HCT116 (cell line): ENCODE data around the gene PLCB1. TPM values are rescaled to one million over a fixed set of nuclear protein-coding genes. Genes with fewer than 3 reads are reported as not detected.

Experiments
- ATAC-seq: fragments of 200-7000 bp; cut with Tn5 transposase; 2 replicates; pipeline ENCODE4 v1.9.1; 2020; ENCODE audit warnings: mild to moderate bottlenecking, moderate library complexity
- BruUV-seq: library from RNA; stranded (reverse); fragments of 400-500 nt; replicated peaks from 2 replicates; lab custom pipeline; 2021; lab: Mats Ljungman, UMichigan
- CTCF ChIA-PET: fragments of 300-600 bp; sonication (Branson Sonifier 250); formaldehyde crosslinking; loops from one replicate; lab custom pipeline; 2021; ENCODE audit warnings: antibody characterized with exemption; lab: Charles Lee
- POLR2A ChIA-PET: fragments of 300-600, 350-600 bp; sonication (Branson Sonifier 250); formaldehyde crosslinking; loops from one replicate; lab custom pipeline; 2021; ENCODE audit warnings: antibody characterized with exemption; lab: Charles Lee
- RAD21 ChIA-PET, 2 experiments: fragments of 300-600 bp; sonication (Branson Sonifier 250); formaldehyde crosslinking; loops; one replicate each; lab custom pipeline; 2023; ENCODE audit warnings: low total read pairs in 2 of 2; ENCODE audit not compliant: uncharacterized antibody in 2 of 2, unreplicated experiment in 2 of 2, low non-redundant PET in 1 of 2; lab: Charles Lee
- DNase-seq: peaks from one replicate; pipeline ENCODE4 v3.0.0-alpha.2; 2010; ENCODE audit warnings: low read depth, low spot score
- H2AFZ ChIP-seq: fragments of 200-600 bp; shearing (Covaris generic), sonication (generic); 2 replicates; pipeline ENCODE4 v1.6.1; 2017; ENCODE audit warnings: low read depth, mixed run types, mixed read lengths, antibody characterized with exemption, low read length; ENCODE audit not compliant: poor library complexity, severe bottlenecking
- H3K27ac ChIP-seq: 2 replicates; pipeline ENCODE4 v1.5.1; 2012; ENCODE audit warnings: low read depth, low read length
- H3K27me3 ChIP-seq: fragments of 200-600 bp; sonication (generic); 2 replicates; pipeline ENCODE4 v1.6.1; 2016; ENCODE audit warnings: mixed run types, low read length, mixed read lengths; ENCODE audit not compliant: insufficient read depth
- H3K36me3 ChIP-seq, 2 experiments: fragments of 200-500 bp in 1 of 2; fragments of 200-600 bp in 1 of 2; sonication (Bioruptor generic) in 1 of 2; sonication (generic) in 1 of 2; 2 replicates each; pipeline versions ENCODE4 v1.5.1 to v1.6.1; 2014 to 2016; ENCODE audit warnings: low read length in 2 of 2, inconsistent platforms in 1 of 2, mixed read lengths in 1 of 2, mixed run types in 1 of 2; ENCODE audit not compliant: insufficient read depth in 2 of 2, control insufficient read depth in 1 of 2
- H3K4me1 ChIP-seq, 2 experiments: fragments of 200-600 bp in 1 of 2; sonication (generic) in 1 of 2; 2 replicates each; pipeline versions ENCODE4 v1.5.1 to v1.6.1; 2012 to 2017; ENCODE audit warnings: low read length in 2 of 2, inconsistent platforms in 1 of 2, mild to moderate bottlenecking in 1 of 2, mixed read lengths in 1 of 2, mixed run types in 1 of 2, moderate library complexity in 1 of 2; ENCODE audit not compliant: insufficient read depth in 2 of 2, control insufficient read depth in 1 of 2
- H3K4me2 ChIP-seq: fragments of 200-600 bp; sonication (generic); 2 replicates; pipeline ENCODE4 v1.6.1; 2017; ENCODE audit warnings: mixed run types, low read length, mixed read lengths
- H3K4me3 ChIP-seq, 2 experiments: fragments of 200-600 bp in 1 of 2; sonication (generic) in 1 of 2; replicated peaks in 1 of 2; 2 replicates each; pipeline ENCODE4 v1.5.1; 2011 to 2016; ENCODE audit warnings: low read length in 2 of 2, control low read depth in 1 of 2, low read depth in 1 of 2, mild to moderate bottlenecking in 1 of 2, mixed read lengths in 1 of 2, mixed run types in 1 of 2
- H3K79me2 ChIP-seq: fragments of 200-600 bp; sonication (generic); 2 replicates; pipeline ENCODE4 v1.6.1; 2017; ENCODE audit warnings: mild to moderate bottlenecking, mixed run types, low read length, moderate library complexity, mixed read lengths; ENCODE audit not compliant: insufficient read depth
- H3K9ac ChIP-seq: fragments of 200-600 bp; sonication (generic); 2 replicates; pipeline ENCODE4 v1.6.1; 2016; ENCODE audit warnings: low read length, mixed read lengths
- H3K9me2 ChIP-seq: fragments of 200-600 bp; sonication (generic), shearing (Covaris generic); 2 replicates; pipeline ENCODE4 v1.6.1; 2017; ENCODE audit warnings: mixed run types, mild to moderate bottlenecking, moderate library complexity; ENCODE audit not compliant: insufficient read depth
- H3K9me3 ChIP-seq, 2 experiments: fragments of 200-500 bp in 1 of 2; fragments of 200-600 bp in 1 of 2; sonication (Bioruptor generic) in 1 of 2; sonication (generic) in 1 of 2; 2 replicates each; pipeline ENCODE4 v1.6.1; 2014 to 2017; ENCODE audit warnings: low read length in 2 of 2, mixed read lengths in 2 of 2, inconsistent platforms in 1 of 2, low read depth in 1 of 2, mild to moderate bottlenecking in 1 of 2, mixed run types in 1 of 2, moderate library complexity in 1 of 2; ENCODE audit not compliant: control insufficient read depth in 1 of 2, insufficient read depth in 1 of 2
- H4K20me1 ChIP-seq: fragments of 200-600 bp; sonication (generic), shearing (Covaris generic); 2 replicates; pipeline ENCODE4 v1.6.1; 2017; ENCODE audit warnings: mixed run types, mild to moderate bottlenecking, moderate library complexity; ENCODE audit not compliant: insufficient read depth
- CBX3 ChIP-seq: IDR thresholded peaks from 2 replicates; pipeline ENCODE4 v1.6.1; 2012; ENCODE audit warnings: low read depth
- CEBPB ChIP-seq: IDR thresholded peaks from 2 replicates; pipeline ENCODE4 v1.6.1; 2012; ENCODE audit warnings: low read depth
- ELF1 ChIP-seq: IDR thresholded peaks from 2 replicates; pipeline ENCODE4 v1.6.1; 2012; ENCODE audit warnings: low read depth, borderline replicate concordance
- EZH2 ChIP-seq: fragments of 200-600 bp; sonication (generic); IDR thresholded peaks from 2 replicates; pipeline ENCODE4 v1.6.1; 2017; ENCODE audit warnings: antibody characterized with exemption, mixed run types
- EZH2phosphoT487 ChIP-seq: fragments of 200-600 bp; IDR thresholded peaks from 2 replicates; pipeline ENCODE4 v1.6.1; 2018; ENCODE audit warnings: antibody characterized with exemption, borderline replicate concordance
- FOSL1 ChIP-seq: IDR thresholded peaks from 2 replicates; pipeline ENCODE4 v1.6.1; 2012; ENCODE audit warnings: low read depth
- JUND ChIP-seq: IDR thresholded peaks from 2 replicates; pipeline ENCODE4 v1.6.1; 2012
- POLR2A ChIP-seq: IDR thresholded peaks from 2 replicates; pipeline ENCODE4 v1.7.0; 2011; ENCODE audit warnings: borderline replicate concordance; ENCODE audit not compliant: insufficient read depth, insufficient read length; ENCODE audit errors: extremely low read depth
- POLR2AphosphoS5 ChIP-seq: IDR thresholded peaks from 2 replicates; pipeline ENCODE4 v1.6.1; 2011; ENCODE audit warnings: mild to moderate bottlenecking, low read depth, low read length, moderate library complexity
- RAD21 ChIP-seq: IDR thresholded peaks from 2 replicates; pipeline ENCODE4 v1.6.1; 2012; ENCODE audit warnings: low read depth, mild to moderate bottlenecking
- SP1 ChIP-seq: IDR thresholded peaks from 2 replicates; pipeline ENCODE4 v1.6.1; 2012; ENCODE audit warnings: low read depth
- SRF ChIP-seq: IDR thresholded peaks from 2 replicates; pipeline ENCODE4 v1.6.1; 2012; ENCODE audit warnings: low read depth
- YY1 ChIP-seq: IDR thresholded peaks from 2 replicates; pipeline ENCODE4 v1.6.1; 2011; ENCODE audit warnings: low read length, low read depth, moderate library complexity, mild to moderate bottlenecking; ENCODE audit not compliant: insufficient replicate concordance; ENCODE audit errors: extremely low read depth
- ZFX ChIP-seq: fragments of 450-650 bp; IDR thresholded peaks from 2 replicates; pipeline ENCODE4 v1.6.1; 2017
- ZNF274 ChIP-seq: fragments of 200-500 bp; sonication (Bioruptor generic); IDR thresholded peaks from 2 replicates; pipeline ENCODE4 v1.6.1; 2014; ENCODE audit warnings: mild to moderate bottlenecking, low read depth, low read length, inconsistent platforms
- intact Hi-C: fragments of 100-400 bp; cut with micrococcal nuclease; formaldehyde crosslinking; loops from 2 replicates; pipeline ENCODE4 v1.10.0; 2022
- total RNA-seq: library from RNA; stranded (reverse); gene quantifications from one replicate; pipeline ENCODE4 v1.2.1, GENCODE V29; 2021; ENCODE audit not compliant: unreplicated experiment
- TF ChIP-seq, protein P1 (sequence below), 3 experiments: fragments of 200-600 bp in 1 of 3; sonication (generic) in 1 of 3; IDR thresholded peaks in 2 of 3; conservative IDR thresholded peaks in 1 of 3; 2 replicates each; pipeline ENCODE4 v1.5.1; 2012 to 2017; ENCODE audit warnings: low read depth in 2 of 3, low read length in 2 of 3, antibody characterized with exemption in 1 of 3, borderline replicate concordance in 1 of 3, control low read depth in 1 of 3, mild to moderate bottlenecking in 1 of 3, mixed read lengths in 1 of 3, mixed run types in 1 of 3, moderate library complexity in 1 of 3; ENCODE audit not compliant: insufficient read depth in 1 of 3
- TF ChIP-seq, protein P2 (sequence below): IDR thresholded peaks from 2 replicates; pipeline ENCODE4 v1.6.1; 2011; ENCODE audit warnings: mild to moderate bottlenecking, low read length, moderate library complexity; ENCODE audit not compliant: insufficient replicate concordance; ENCODE audit errors: extremely low read depth
- TF ChIP-seq, protein P3 (sequence below): IDR thresholded peaks from 2 replicates; pipeline ENCODE4 v1.6.1; 2012

Gene PLCB1
- total RNA-seq, 1 experiment from 2014 or later, result 15.8 TPM

DNA sequence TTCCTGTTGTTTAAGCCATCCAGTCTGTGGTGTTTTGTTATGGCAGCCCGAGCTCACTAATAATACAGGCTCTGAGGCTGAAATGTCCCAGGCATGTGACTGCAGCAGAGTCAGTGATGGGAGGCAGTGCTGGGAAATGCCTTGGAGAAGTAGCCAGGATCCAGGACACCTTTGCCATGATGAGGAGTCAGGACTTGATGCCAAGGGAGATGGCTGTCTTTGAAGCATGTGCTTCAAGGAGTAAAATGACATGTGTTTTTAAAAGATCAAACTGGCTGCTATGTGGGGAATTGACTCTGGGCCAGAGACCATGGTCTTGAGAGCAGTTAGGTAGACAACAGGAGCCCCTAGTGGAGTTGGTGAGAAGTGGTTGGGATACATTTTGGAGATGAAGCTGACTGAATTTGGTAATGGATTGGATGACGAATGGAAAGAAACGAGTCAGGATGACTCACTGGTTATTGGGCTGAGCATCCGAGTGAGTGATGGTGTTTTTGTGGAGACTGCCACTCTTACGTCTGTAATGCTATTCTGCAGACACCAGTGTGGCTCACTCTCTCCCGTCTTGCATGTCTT lies 322.2 kb downstream of the PLCB1 start:
- Histone ChIP-seq H3K9me3 (no peaks in the 10 kb centered on the region), H3K9me2 (no peaks in the 10 kb centered on the region), H4K20me1 (no peaks in the 10 kb centered on the region), H2AFZ (no peak overlapping the region), H3K9ac (no peak overlapping the region), H3K4me3 (no peak overlapping the region), H3K27me3 (no peaks in the 10 kb centered on the region), H3K36me3 (no peaks in the 10 kb centered on the region), H3K27ac (no peak overlapping the region), H3K79me2 (no peaks in the 10 kb centered on the region), H3K4me2 (no peak overlapping the region), H3K4me1 (no peaks in the 10 kb centered on the region)
- POLR2A ChIA-PET, result no interaction called here
- intact Hi-C loops, result no loop called here
- ATAC-seq (peak; percentile 73), DNase-seq (peak; percentile 41)
- CTCF ChIA-PET, result interaction anchor here (0.8 kb wide), 1 partner anchor 10 kb away, joined by 3 read pairs; no protein-coding TSS in a partner anchor
- RAD21 ChIA-PET, result no interaction called here
- BruUV-seq, result no TSS peak
- TF ChIP-seq RAD21 (peak; percentile 36), JUND (0 out of 2 replicates have a peak, but pooled peaks have one; percentile 13), ZNF274 (no peak), SP1 (no peak), FOSL1 (peak; percentile 52; the same call in 1 of the 2 replicates)
- TF ChIP-seq, protein P1, sequence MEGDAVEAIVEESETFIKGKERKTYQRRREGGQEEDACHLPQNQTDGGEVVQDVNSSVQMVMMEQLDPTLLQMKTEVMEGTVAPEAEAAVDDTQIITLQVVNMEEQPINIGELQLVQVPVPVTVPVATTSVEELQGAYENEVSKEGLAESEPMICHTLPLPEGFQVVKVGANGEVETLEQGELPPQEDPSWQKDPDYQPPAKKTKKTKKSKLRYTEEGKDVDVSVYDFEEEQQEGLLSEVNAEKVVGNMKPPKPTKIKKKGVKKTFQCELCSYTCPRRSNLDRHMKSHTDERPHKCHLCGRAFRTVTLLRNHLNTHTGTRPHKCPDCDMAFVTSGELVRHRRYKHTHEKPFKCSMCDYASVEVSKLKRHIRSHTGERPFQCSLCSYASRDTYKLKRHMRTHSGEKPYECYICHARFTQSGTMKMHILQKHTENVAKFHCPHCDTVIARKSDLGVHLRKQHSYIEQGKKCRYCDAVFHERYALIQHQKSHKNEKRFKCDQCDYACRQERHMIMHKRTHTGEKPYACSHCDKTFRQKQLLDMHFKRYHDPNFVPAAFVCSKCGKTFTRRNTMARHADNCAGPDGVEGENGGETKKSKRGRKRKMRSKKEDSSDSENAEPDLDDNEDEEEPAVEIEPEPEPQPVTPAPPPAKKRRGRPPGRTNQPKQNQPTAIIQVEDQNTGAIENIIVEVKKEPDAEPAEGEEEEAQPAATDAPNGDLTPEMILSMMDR (IDR thresholded peaks at IDR 0.05 in 2 of 3, conservative IDR thresholded peaks at IDR 0.05 in 1 of 3; ENCODE audit: borderline replicate concordance in 1 of 3, insufficient read depth in 1 of 3, low read depth in 2 of 3, low read length in 2 of 3), result peak in 2 of 3 experiments; percentile 40 to 51; a peak in 4 of 6 replicates

DNA sequence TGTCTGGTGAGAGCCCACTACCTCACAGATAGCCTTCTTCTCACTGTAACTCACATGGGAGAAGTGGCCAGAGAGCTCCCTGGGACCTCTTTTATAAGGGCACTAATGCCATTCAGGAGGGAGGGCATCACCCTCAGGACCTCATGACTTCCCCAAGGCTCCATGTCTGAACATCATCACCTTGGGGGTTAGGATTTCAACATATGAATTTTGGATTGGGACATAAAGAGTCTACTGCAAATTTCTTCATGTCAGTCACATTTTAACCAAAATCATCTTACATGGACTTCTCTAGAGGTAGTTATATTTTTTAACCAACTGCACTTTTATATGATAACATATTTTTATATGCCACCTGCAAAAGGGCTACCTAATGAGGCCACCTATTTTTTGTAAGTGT lies 324.7 kb downstream of the PLCB1 start:
- DNase-seq (no peak), ATAC-seq (no peak)
- Histone ChIP-seq H2AFZ (no peak overlapping the region), H3K4me3 (no peak overlapping the region), H4K20me1 (no peaks in the 10 kb centered on the region), H3K79me2 (no peaks in the 10 kb centered on the region), H3K9me2 (no peaks in the 10 kb centered on the region), H3K4me2 (no peak overlapping the region), H3K4me1 (no peaks in the 10 kb centered on the region), H3K9me3 (no peaks in the 10 kb centered on the region), H3K36me3 (no peaks in the 10 kb centered on the region), H3K9ac (no peak overlapping the region), H3K27me3 (no peaks in the 10 kb centered on the region), H3K27ac (no peak overlapping the region)
- ChIA-PET RAD21 (no interaction called here), CTCF (no interaction called here), POLR2A (no interaction called here)
- no TSS peak for BruUV-seq
- intact Hi-C loops, result no loop called here
- no peak for TF ChIP-seq ELF1
- no peak for TF ChIP-seq POLR2AphosphoS5
- TF ChIP-seq CEBPB, result no peak
- no peak for TF ChIP-seq EZH2phosphoT487
- TF ChIP-seq, protein P2, sequence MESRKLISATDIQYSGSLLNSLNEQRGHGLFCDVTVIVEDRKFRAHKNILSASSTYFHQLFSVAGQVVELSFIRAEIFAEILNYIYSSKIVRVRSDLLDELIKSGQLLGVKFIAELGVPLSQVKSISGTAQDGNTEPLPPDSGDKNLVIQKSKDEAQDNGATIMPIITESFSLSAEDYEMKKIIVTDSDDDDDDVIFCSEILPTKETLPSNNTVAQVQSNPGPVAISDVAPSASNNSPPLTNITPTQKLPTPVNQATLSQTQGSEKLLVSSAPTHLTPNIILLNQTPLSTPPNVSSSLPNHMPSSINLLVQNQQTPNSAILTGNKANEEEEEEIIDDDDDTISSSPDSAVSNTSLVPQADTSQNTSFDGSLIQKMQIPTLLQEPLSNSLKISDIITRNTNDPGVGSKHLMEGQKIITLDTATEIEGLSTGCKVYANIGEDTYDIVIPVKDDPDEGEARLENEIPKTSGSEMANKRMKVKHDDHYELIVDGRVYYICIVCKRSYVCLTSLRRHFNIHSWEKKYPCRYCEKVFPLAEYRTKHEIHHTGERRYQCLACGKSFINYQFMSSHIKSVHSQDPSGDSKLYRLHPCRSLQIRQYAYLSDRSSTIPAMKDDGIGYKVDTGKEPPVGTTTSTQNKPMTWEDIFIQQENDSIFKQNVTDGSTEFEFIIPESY, result no peak
- TF ChIP-seq, protein P3, sequence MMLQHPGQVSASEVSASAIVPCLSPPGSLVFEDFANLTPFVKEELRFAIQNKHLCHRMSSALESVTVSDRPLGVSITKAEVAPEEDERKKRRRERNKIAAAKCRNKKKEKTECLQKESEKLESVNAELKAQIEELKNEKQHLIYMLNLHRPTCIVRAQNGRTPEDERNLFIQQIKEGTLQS, result no peak
- TF ChIP-seq CBX3, result no peak
- no peak for TF ChIP-seq POLR2A
- TF ChIP-seq EZH2, result no peak
- no peak for TF ChIP-seq FOSL1
- TF ChIP-seq ZFX, result no peak
- TF ChIP-seq SRF, result no peak
- TF ChIP-seq YY1, result no peak
